CD4-positive, CD25-positive, alpha-beta regulatory T cell (primary cell): ENCODE results near the gene SLCO2B1. TPM values are rescaled to one million over a fixed set of nuclear protein-coding genes. Genes with fewer than 3 reads are reported as not detected.
A peak's percentile ranks its signal among the peaks of the same experiment; 100 is the strongest.
"Not testable (repeated sequence)": the region's sequence is repeated elsewhere in the genome, so short reads cannot be mapped to it uniquely, and the experiment has no call there.

ENCODE experiments used
- ATAC-seq, 2 donors: fragments of 150-1000 bp; cut with Tn5 transposase; one replicate each; pipeline ENCODE4 v1.10.0; 2021; ENCODE audit warnings: low read depth in 2 of 2, moderate number of reproducible peaks in 2 of 2, moderate library complexity in 1 of 2
- DNase-seq, 3 donors: peaks; one replicate each; pipeline versions ENCODE4 v3.0.0 to v3.0.0-alpha.2; 2012 to 2022; ENCODE audit warnings: mixed read lengths in 1 of 3
- H3K27ac ChIP-seq: one replicate; pipeline ENCODE4 v1.7.0; 2013; ENCODE audit warnings: mild to moderate bottlenecking, low read length; ENCODE audit not compliant: insufficient read depth, poor library complexity, severe bottlenecking
- H3K27me3 ChIP-seq: one replicate; pipeline ENCODE4 v1.7.0; 2013; ENCODE audit warnings: low read length; ENCODE audit not compliant: control insufficient read depth, insufficient read depth
- H3K36me3 ChIP-seq: one replicate; pipeline ENCODE4 v1.7.0; 2013; ENCODE audit warnings: mild to moderate bottlenecking, low read length, moderate library complexity; ENCODE audit not compliant: control insufficient read depth, insufficient read depth
- H3K4me1 ChIP-seq: 2 replicates; pipeline ENCODE4 v1.7.0; 2013; ENCODE audit warnings: mild to moderate bottlenecking, low read length; ENCODE audit not compliant: insufficient read depth, control insufficient read depth, poor library complexity, severe bottlenecking
- H3K4me3 ChIP-seq: one replicate; pipeline ENCODE4 v1.7.0; 2013; ENCODE audit warnings: low read depth, mild to moderate bottlenecking, low read length, moderate library complexity
- H3K9me3 ChIP-seq, 2 experiments: 1 replicate in 1 of 2; 2 replicates in 1 of 2; pipeline ENCODE4 v1.7.0; 2013; ENCODE audit warnings: low read length in 2 of 2, mild to moderate bottlenecking in 1 of 2, moderate library complexity in 1 of 2; ENCODE audit not compliant: control insufficient read depth in 2 of 2
- H3K27ac Mint-ChIP-seq, 3 donors: one replicate each; pipeline ENCODE4 v1.8.0; 2020 to 2022; ENCODE audit warnings: mild to moderate bottlenecking in 3 of 3, mixed read lengths in 3 of 3, moderate library complexity in 2 of 3
- H3K27me3 Mint-ChIP-seq: one replicate; pipeline ENCODE4 v1.8.0; 2022; ENCODE audit warnings: mild to moderate bottlenecking, mixed read lengths
- H3K36me3 Mint-ChIP-seq: one replicate; pipeline ENCODE4 v1.8.0; 2020; ENCODE audit warnings: mixed read lengths
- H3K4me1 Mint-ChIP-seq, 4 donors: one replicate each; pipeline ENCODE4 v1.8.0; 2020 to 2022; ENCODE audit warnings: mixed read lengths in 4 of 4, mild to moderate bottlenecking in 1 of 4
- H3K4me3 Mint-ChIP-seq, 4 donors: one replicate each; pipeline ENCODE4 v1.8.0; 2020 to 2022; ENCODE audit warnings: mild to moderate bottlenecking in 4 of 4, mixed read lengths in 4 of 4, moderate library complexity in 3 of 4
- H3K9me3 Mint-ChIP-seq, 7 donors: one replicate each; pipeline ENCODE4 v1.8.0; 2020 to 2022; ENCODE audit warnings: mixed read lengths in 7 of 7, mild to moderate bottlenecking in 3 of 7, moderate library complexity in 2 of 7
- polyA plus RNA-seq, 4 donors: library from polyadenylated mRNA; unstranded; fragments of 300-500 nt; fragmentation: Illumina TruSeq; gene quantifications; one replicate each; pipeline ENCODE4 v1.2.3, GENCODE V29; 2021
- total RNA-seq: library from RNA; stranded (reverse); gene quantifications from one replicate; pipeline ENCODE4 v1.2.3, GENCODE V29; 2022

SLCO2B1 gene, protein sequence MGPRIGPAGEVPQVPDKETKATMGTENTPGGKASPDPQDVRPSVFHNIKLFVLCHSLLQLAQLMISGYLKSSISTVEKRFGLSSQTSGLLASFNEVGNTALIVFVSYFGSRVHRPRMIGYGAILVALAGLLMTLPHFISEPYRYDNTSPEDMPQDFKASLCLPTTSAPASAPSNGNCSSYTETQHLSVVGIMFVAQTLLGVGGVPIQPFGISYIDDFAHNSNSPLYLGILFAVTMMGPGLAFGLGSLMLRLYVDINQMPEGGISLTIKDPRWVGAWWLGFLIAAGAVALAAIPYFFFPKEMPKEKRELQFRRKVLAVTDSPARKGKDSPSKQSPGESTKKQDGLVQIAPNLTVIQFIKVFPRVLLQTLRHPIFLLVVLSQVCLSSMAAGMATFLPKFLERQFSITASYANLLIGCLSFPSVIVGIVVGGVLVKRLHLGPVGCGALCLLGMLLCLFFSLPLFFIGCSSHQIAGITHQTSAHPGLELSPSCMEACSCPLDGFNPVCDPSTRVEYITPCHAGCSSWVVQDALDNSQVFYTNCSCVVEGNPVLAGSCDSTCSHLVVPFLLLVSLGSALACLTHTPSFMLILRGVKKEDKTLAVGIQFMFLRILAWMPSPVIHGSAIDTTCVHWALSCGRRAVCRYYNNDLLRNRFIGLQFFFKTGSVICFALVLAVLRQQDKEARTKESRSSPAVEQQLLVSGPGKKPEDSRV
- total RNA-seq, result not detected
- polyA plus RNA-seq, result not detected

DNA sequence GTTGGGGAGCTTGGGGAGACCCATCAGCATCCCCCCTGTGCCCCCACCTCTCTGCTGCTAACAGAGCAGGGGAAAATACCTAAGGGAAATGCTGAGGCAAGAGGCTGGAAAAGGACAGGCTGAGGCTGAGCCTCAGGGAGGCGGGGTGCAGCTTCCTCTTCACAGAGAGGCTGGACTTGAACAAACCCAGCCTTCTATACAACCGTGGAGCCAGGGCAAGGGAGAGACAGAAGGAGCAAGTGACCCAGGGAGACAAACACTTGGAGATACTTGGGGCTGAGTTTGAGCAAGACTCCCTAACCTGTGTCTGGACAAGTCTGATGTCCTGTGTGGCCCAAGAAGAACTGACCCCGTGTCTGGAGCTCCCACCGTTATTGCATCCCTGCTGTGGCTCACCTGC lies at the start of gene SLCO2B1:
SLCO2B1 (plus strand) TSS at position 229 of the 400 bp plus-strand sequence. CDS start 275 bp downstream, outside the sequence.
- ATAC-seq (no peak), DNase-seq (no peak)
- H3K4me3 ChIP-seq, result no peak within 1 kb of the TSS
- no peaks in the 10 kb centered on the region for H3K9me3 ChIP-seq
- Mint-ChIP-seq H3K27ac (no peak within 1 kb of the TSS), H3K9me3 (no peaks in the 10 kb centered on the region), H3K27me3 (peaks cover 4% of the 10 kb centered on the region), H3K36me3 (no peaks in the 10 kb centered on the region), H3K4me1 (peaks cover 0 to 6% (median 0%) of the 10 kb centered on the region in 4 donors), H3K4me3 (no peak within 1 kb of the TSS)
- no peaks in the 10 kb centered on the region for H3K36me3 ChIP-seq
- no peaks in the 10 kb centered on the region for H3K4me1 ChIP-seq
- H3K27me3 ChIP-seq, result no peaks in the 10 kb centered on the region
- H3K27ac ChIP-seq, result no peak within 1 kb of the TSS

DNA sequence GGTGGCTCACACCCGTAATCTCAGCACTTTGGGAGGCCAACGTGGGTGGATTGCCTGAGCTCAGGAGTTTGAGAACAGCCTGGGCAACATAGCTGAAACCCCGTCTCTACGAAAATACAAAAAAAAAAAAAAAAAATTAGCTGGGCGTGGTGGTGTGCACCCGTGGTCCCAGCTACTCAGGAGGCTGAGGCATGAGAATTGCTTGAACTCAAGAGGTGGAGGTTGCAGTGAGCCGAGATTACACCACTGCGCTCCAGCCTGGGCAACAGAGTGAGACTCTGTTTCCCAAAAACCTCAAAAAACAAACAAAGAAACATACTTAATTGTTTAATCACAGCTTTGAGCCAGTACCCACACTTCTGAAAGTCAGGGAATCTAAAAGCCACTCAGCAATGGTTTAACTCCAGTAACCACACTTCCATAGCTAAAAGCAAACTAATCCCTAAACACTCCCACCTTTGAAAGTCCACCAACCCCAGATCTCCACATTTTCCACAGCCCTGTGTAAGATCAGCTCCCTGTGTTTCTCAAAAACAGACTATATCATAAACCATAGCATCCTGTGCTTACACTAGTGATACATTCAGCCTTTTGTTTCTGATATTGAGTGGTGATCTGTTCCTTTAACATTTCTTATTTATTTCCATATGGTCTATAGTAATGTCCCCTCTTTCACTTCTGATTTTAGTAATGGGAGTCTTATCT lies 49.3 kb upstream of the SLCO2B1 start:
- no peak overlapping the region for H3K27ac Mint-ChIP-seq
- DNase-seq (no peak), ATAC-seq (no peak)
- H3K9me3 Mint-ChIP-seq, result peaks cover 0 to 5% (median 2%) of the 10 kb centered on the region in 7 donors
- Histone ChIP-seq H3K4me1 (no peaks in the 10 kb centered on the region), H3K4me3 (no peak overlapping the region), H3K27ac (no peak overlapping the region), H3K27me3 (peaks cover 4% of the 10 kb centered on the region), H3K9me3 (no peaks in the 10 kb centered on the region), H3K36me3 (no peaks in the 10 kb centered on the region)
- peaks cover 0 to 3% (median 0%) of the 10 kb centered on the region in 4 donors for H3K4me1 Mint-ChIP-seq
- no peaks in the 10 kb centered on the region for H3K36me3 Mint-ChIP-seq
- H3K4me3 Mint-ChIP-seq, result no peak overlapping the region
- H3K27me3 Mint-ChIP-seq, result peaks cover 21% of the 10 kb centered on the region

DNA sequence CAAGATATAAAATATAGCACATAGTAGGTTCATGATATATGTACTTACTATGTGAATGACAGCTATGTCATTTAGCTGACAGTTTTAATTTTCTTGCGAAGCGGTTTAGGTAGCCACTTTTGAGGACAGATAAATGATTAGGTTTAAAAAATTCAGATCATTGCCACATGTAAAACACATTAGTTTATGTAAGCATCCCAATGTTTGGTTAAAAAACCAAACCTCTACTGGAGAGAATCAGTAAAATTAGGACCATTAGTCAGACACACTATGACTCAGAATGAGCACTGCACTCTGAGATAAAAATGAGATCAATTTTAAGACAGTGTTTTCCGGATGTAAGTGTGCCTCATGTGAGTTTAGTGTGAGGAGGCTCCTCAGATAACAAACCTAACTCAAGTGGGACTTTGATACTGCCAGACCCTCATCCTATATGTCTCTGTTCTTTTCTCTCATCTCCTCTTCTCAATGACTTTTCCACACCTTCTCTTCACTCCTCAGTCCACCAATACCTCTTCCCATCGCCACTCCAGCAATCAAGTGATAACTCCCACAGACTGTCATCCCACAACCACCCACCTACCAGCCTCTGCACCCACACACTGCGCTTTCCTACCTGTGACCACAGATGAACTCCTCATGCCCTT lies 47.4 kb upstream of the SLCO2B1 start:
- H3K4me1 ChIP-seq, result no peaks in the 10 kb centered on the region
- DNase-seq, result peak in 1 of 3 donors; percentile 12
- peaks cover 4% of the 10 kb centered on the region for H3K27me3 ChIP-seq
- H3K36me3 Mint-ChIP-seq, result no peaks in the 10 kb centered on the region
- no peaks in the 10 kb centered on the region for H3K9me3 ChIP-seq
- H3K4me3 ChIP-seq, result no peak overlapping the region
- peaks cover 27% of the 10 kb centered on the region for H3K27me3 Mint-ChIP-seq
- H3K4me1 Mint-ChIP-seq, result peaks cover 0 to 3% (median 0%) of the 10 kb centered on the region in 4 donors
- ATAC-seq, result no peak
- H3K9me3 Mint-ChIP-seq, result peaks cover 0 to 5% (median 2%) of the 10 kb centered on the region in 7 donors
- H3K27ac ChIP-seq, result no peak overlapping the region
- no peak overlapping the region for H3K4me3 Mint-ChIP-seq
- no peak overlapping the region for H3K27ac Mint-ChIP-seq
- H3K36me3 ChIP-seq, result no peaks in the 10 kb centered on the region

DNA sequence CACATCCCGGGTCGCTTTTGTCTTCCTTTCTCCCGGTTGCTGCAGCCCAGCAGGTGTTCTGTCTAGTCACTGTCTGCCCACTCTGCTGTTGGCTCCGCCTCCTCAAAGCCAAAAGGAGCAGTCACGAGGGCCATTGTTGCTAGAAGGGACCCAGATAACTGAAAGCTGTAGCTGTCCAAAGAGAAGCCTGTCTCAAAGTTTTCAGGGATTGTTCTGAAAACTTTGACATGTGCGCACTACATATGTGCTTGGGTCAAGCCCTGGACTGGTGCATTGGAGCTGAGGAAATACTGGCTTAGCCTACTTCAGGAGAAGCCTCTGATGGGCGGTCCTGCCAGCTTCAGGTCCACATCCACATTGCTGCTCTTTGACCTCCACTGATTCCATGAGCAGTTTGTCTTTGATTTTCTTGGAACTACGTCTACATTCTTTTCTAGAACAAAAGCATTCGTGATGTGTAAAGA lies 45.4 kb upstream of the SLCO2B1 start:
- no peak for ATAC-seq
- peaks cover 27% of the 10 kb centered on the region for H3K27me3 Mint-ChIP-seq
- DNase-seq, result no peak
- no peaks in the 10 kb centered on the region for H3K36me3 Mint-ChIP-seq
- peaks cover 0 to 3% (median 0%) of the 10 kb centered on the region in 4 donors for H3K4me1 Mint-ChIP-seq
- peaks cover 0 to 10% (median 2%) of the 10 kb centered on the region in 7 donors for H3K9me3 Mint-ChIP-seq
- peaks cover 0 to 3% of the 10 kb centered on the region in 2 experiments for H3K9me3 ChIP-seq
- H3K4me3 ChIP-seq, result no peak overlapping the region
- H3K27me3 ChIP-seq, result peaks cover 4% of the 10 kb centered on the region
- H3K36me3 ChIP-seq, result no peaks in the 10 kb centered on the region
- H3K27ac ChIP-seq, result no peak overlapping the region
- H3K4me1 ChIP-seq, result no peaks in the 10 kb centered on the region
- H3K4me3 Mint-ChIP-seq, result no peak overlapping the region
- H3K27ac Mint-ChIP-seq, result no peak overlapping the region

DNA sequence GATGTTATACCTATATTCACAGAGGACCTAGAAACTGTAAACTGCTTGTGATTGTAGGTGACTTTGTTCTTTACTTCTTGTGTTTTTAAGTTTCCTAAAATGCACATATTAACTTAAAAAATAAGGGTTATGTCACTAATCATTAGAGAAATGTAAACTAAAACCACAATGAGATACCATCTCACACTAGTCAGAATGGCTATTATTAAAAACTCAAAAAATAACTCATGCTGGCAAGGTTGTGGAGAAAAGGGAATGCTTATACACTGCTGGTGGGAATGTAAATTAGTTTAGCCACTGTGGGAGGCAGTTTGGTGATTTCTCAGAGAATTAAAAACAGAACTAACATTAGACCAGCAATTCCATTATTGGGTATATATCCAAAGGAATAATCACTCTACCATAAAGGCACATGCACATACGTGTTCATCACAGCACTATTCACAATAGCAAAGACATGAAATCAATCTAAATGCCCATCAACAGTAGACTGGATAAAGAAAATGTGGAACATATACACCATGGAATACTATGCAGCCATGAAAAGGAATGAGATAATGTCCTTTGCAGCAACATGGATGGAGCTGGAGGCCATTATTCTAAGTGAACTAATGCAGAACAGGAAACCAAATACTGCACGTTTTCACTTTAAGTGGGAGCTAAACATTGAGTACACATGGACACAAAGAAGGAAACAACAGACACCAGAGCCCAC lies 44.8 kb upstream of the SLCO2B1 start:
- H3K27me3 ChIP-seq, H3K9me3 ChIP-seq, ATAC-seq, H3K36me3 Mint-ChIP-seq, DNase-seq, H3K4me3 ChIP-seq, H3K4me3 Mint-ChIP-seq, H3K4me1 ChIP-seq, H3K27ac Mint-ChIP-seq, H3K36me3 ChIP-seq, H3K4me1 Mint-ChIP-seq, H3K27ac ChIP-seq: not testable (repeated sequence)
- Mint-ChIP-seq H3K9me3 (peaks cover 0 to 15% (median 5%) of the 10 kb centered on the region in 7 donors), H3K27me3 (peaks cover 23% of the 10 kb centered on the region)

DNA sequence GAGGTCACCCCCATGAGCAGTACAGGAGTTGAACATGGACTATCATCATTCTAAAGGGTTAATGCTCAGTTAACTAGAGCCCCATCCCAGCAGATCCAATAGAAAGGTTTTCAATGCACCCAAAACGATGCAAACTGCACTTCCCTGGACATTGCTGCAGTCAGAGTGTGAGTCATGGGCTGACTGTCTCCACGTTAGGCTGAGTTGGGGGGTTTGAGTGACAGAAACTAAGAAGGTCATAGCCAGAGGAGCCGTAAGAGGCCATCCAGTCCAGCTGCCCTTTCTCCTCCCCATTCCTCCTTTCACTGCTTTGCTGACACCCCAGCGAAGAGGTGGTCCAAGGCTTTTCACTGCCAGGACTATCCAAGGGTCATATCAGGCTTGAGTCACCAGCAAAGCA lies 43.7 kb upstream of the SLCO2B1 start:
- Histone ChIP-seq H3K36me3 (no peaks in the 10 kb centered on the region), H3K9me3 (peaks cover 8 to 9% of the 10 kb centered on the region in 2 experiments), H3K4me3 (no peak overlapping the region), H3K27ac (no peak overlapping the region), H3K27me3 (peaks cover 4% of the 10 kb centered on the region), H3K4me1 (no peaks in the 10 kb centered on the region)
- peaks cover 0 to 15% (median 7%) of the 10 kb centered on the region in 7 donors for H3K9me3 Mint-ChIP-seq
- peaks cover 0 to 3% (median 0%) of the 10 kb centered on the region in 4 donors for H3K4me1 Mint-ChIP-seq
- no peaks in the 10 kb centered on the region for H3K36me3 Mint-ChIP-seq
- peaks cover 20% of the 10 kb centered on the region for H3K27me3 Mint-ChIP-seq
- DNase-seq (no peak), ATAC-seq (no peak)
- no peak overlapping the region for H3K27ac Mint-ChIP-seq
- no peak overlapping the region for H3K4me3 Mint-ChIP-seq

DNA sequence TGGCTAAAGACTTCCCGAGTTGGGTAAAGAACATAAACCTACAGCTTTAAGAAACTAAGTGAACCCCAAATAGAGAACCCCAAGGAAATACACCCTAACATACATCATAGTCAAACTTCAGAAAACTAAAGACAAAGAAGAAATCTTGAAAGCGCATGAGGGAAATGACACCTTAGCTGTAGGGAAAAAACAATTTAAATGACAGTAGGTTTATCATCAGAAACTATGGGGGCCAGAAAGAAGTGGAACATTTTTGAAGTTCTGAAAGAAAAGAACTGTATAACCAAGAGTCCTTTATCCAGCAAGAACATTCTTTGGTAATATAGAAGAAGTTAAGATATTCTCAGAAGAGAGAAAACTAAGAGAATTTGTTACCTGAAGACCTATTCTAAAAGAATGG lies 38.7 kb upstream of the SLCO2B1 start:
- H3K4me3 ChIP-seq, result no peak overlapping the region
- no peaks in the 10 kb centered on the region for H3K4me1 Mint-ChIP-seq
- H3K36me3 ChIP-seq, result no peaks in the 10 kb centered on the region
- H3K27ac Mint-ChIP-seq, result no peak overlapping the region
- no peak overlapping the region for H3K27ac ChIP-seq
- H3K27me3 ChIP-seq, result peaks cover 4% of the 10 kb centered on the region
- peaks cover 34% of the 10 kb centered on the region for H3K27me3 Mint-ChIP-seq
- no peak overlapping the region for H3K4me3 Mint-ChIP-seq
- peaks cover 0 to 23% (median 18%) of the 10 kb centered on the region in 7 donors for H3K9me3 Mint-ChIP-seq
- DNase-seq (no peak), ATAC-seq (no peak)
- H3K4me1 ChIP-seq, result no peaks in the 10 kb centered on the region
- peaks cover 14 to 17% of the 10 kb centered on the region in 2 experiments for H3K9me3 ChIP-seq
- H3K36me3 Mint-ChIP-seq, result no peaks in the 10 kb centered on the region
